NB4 (cell line): ENCODE data around the gene ZNF43.

Experiments
- CTCF ChIP-seq: IDR thresholded peaks from one replicate; pipeline ENCODE4 v1.5.1; 2012; ENCODE audit warnings: low read depth, low read length
- POLR2A ChIP-seq: IDR thresholded peaks from 2 replicates; pipeline ENCODE4 v1.6.1; 2011; ENCODE audit warnings: mild to moderate bottlenecking; ENCODE audit not compliant: insufficient read length; ENCODE audit errors: extremely low read depth

GRCh38 chr19:21877976-21878375 is 42.0 kb upstream of the ZNF43 start:
- TF ChIP-seq POLR2A = no peak
- TF ChIP-seq CTCF = no peak
